ENCODE data around the gene ATG2B. TPM values are rescaled to one million over a fixed set of nuclear protein-coding genes. Genes with fewer than 3 reads are reported as not detected.

Gene ATG2B
- total and polyA plus RNA-seq, 2 experiments from 2014 or later: 3.3 to 20.4 TPM

- 86% methylated on average over 12 of the region's 12 CpGs for WGBS (ENCODE audit: low lambda C conversion rate, missing lambda C conversion rate)
- no peak overlapping the region for H3K4me3 ChIP-seq
- H3K9me3 ChIP-seq (ENCODE audit: low read depth): no peaks in the 10 kb centered on the region
- H3K27ac ChIP-seq: no peak overlapping the region
- no peaks in the 10 kb centered on the region for H4K20me1 ChIP-seq (ENCODE audit: insufficient read depth, poor library complexity, severe bottlenecking)
- H3K79me2 ChIP-seq: no peaks in the 10 kb centered on the region
- no peak overlapping the region for H3K4me2 ChIP-seq
- H3K9me2 ChIP-seq (replicated peaks; ENCODE audit: insufficient read depth): no peaks in the 10 kb centered on the region
- DNase-seq (ENCODE audit: low spot score): no peak
- TF ChIP-seq, protein P1, sequence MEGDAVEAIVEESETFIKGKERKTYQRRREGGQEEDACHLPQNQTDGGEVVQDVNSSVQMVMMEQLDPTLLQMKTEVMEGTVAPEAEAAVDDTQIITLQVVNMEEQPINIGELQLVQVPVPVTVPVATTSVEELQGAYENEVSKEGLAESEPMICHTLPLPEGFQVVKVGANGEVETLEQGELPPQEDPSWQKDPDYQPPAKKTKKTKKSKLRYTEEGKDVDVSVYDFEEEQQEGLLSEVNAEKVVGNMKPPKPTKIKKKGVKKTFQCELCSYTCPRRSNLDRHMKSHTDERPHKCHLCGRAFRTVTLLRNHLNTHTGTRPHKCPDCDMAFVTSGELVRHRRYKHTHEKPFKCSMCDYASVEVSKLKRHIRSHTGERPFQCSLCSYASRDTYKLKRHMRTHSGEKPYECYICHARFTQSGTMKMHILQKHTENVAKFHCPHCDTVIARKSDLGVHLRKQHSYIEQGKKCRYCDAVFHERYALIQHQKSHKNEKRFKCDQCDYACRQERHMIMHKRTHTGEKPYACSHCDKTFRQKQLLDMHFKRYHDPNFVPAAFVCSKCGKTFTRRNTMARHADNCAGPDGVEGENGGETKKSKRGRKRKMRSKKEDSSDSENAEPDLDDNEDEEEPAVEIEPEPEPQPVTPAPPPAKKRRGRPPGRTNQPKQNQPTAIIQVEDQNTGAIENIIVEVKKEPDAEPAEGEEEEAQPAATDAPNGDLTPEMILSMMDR (IDR thresholded peaks at IDR 0.05; ENCODE audit: poor library complexity): no peak
- no peak for TF ChIP-seq EZH2phosphoT487 (IDR thresholded peaks at IDR 0.05; ENCODE audit: low read depth, severe bottlenecking, unreplicated experiment)
- no peak for TF ChIP-seq EZH2 (IDR thresholded peaks at IDR 0.05; ENCODE audit: borderline replicate concordance)
- no peaks in the 10 kb centered on the region for H3K36me3 ChIP-seq (replicated peaks; ENCODE audit: insufficient read depth, low read depth)
- H2AFZ ChIP-seq: no peak overlapping the region
- no peaks in the 10 kb centered on the region for H3K4me1 ChIP-seq (ENCODE audit: insufficient read depth)
- H3K27me3 ChIP-seq: no peaks in the 10 kb centered on the region
Measured at GRCh38 chr14:96408608-96409007, 45.5 kb upstream of the ATG2B start.

DNA sequence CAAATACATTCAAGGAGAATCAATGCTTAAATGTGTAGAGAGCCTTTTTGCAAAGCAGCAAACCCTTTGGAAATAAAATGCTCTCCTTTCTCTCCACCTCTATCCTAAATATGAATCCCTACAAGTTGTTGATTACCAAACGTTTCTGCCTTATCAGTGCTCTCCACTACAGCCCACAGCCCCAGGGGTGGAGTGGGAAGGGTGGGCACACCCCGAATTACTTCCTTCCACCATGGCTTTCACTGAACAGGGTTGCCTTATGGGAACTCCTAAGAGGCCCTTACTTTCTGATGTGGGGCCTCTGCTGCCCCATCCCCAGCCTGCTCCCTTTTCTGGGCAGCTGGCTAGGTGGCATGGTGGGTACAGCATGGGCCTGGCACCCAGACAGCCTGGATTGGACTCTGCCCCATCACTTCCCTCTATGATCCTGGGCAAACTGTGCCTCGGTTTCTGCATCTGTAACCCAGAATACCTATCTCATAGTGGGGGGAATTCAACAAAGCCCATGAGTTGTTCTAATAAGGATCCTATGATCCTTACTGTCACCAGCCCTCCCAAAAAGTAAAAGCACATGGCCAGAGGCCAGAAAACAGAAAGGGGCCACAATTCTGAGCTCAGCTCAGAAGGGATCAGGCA, 44.9 kb upstream of the ATG2B start:
- Histone ChIP-seq H4K20me1 (ENCODE audit: insufficient read depth, poor library complexity, severe bottlenecking) (no peaks in the 10 kb centered on the region), H3K27ac (no peak overlapping the region), H3K4me1 (ENCODE audit: insufficient read depth) (no peaks in the 10 kb centered on the region), H2AFZ (no peak overlapping the region), H3K4me2 (no peak overlapping the region), H3K4me3 (no peak overlapping the region), H3K9me3 (ENCODE audit: low read depth) (no peaks in the 10 kb centered on the region), H3K27me3 (no peaks in the 10 kb centered on the region), H3K36me3 (replicated peaks; ENCODE audit: insufficient read depth, low read depth) (no peaks in the 10 kb centered on the region), H3K9me2 (replicated peaks; ENCODE audit: insufficient read depth) (no peaks in the 10 kb centered on the region), H3K79me2 (no peaks in the 10 kb centered on the region)
- TF ChIP-seq EZH2phosphoT487 (IDR thresholded peaks at IDR 0.05; ENCODE audit: low read depth, severe bottlenecking, unreplicated experiment) (no peak), EZH2 (IDR thresholded peaks at IDR 0.05; ENCODE audit: borderline replicate concordance) (no peak)
- TF ChIP-seq, protein P1 (IDR thresholded peaks at IDR 0.05; ENCODE audit: poor library complexity): no peak
- DNase-seq (ENCODE audit: low spot score): no peak
- WGBS (ENCODE audit: low lambda C conversion rate, missing lambda C conversion rate): 73% methylated on average over 3 of the region's 3 CpGs

DNA sequence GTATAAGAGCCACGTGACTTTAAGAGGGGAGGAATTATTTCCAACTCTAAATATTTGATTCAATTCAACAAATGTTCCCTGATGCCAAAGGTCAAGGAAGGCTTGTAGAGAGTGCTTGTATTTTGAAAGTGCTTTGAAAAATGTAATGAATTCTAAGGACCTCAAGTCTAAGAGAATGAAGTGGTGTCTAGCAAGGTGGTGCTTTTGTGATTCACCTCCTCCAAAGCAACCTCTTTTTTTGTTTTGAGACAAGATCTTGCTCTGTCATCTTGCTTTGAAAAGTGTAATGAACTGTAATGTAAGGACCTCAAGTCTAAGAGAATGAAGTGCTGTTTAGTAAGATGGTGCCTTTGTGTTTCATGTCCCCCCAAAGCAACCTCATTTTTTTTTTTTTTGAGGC, 42.5 kb upstream of the ATG2B start:
- 82% methylated on average over 1 of the region's 1 CpG for WGBS (ENCODE audit: low lambda C conversion rate, missing lambda C conversion rate)
- Histone ChIP-seq H3K36me3 (replicated peaks; ENCODE audit: insufficient read depth, low read depth) (no peaks in the 10 kb centered on the region), H3K27ac (no peak overlapping the region), H3K9me2 (replicated peaks; ENCODE audit: insufficient read depth) (no peaks in the 10 kb centered on the region), H3K4me1 (ENCODE audit: insufficient read depth) (no peaks in the 10 kb centered on the region), H2AFZ (no peak overlapping the region), H3K27me3 (no peaks in the 10 kb centered on the region), H3K4me2 (no peak overlapping the region), H3K4me3 (no peak overlapping the region), H3K79me2 (no peaks in the 10 kb centered on the region), H4K20me1 (ENCODE audit: insufficient read depth, poor library complexity, severe bottlenecking) (no peaks in the 10 kb centered on the region), H3K9me3 (ENCODE audit: low read depth) (no peaks in the 10 kb centered on the region)
- DNase-seq (ENCODE audit: low spot score): no peak
- TF ChIP-seq EZH2 (IDR thresholded peaks at IDR 0.05; ENCODE audit: borderline replicate concordance) (no peak), EZH2phosphoT487 (IDR thresholded peaks at IDR 0.05; ENCODE audit: low read depth, severe bottlenecking, unreplicated experiment) (no peak)
- TF ChIP-seq, protein P1 (IDR thresholded peaks at IDR 0.05; ENCODE audit: poor library complexity): no peak

All from hepatocyte (in vitro differentiated cells).